Breast epithelium (tissue), 3 donors: ENCODE measurements around the gene CXCL12.

Experiments used
- CTCF ChIP-seq, 3 donors: fragments of 450-650 bp; IDR thresholded peaks; one replicate each; pipeline ENCODE4 v1.5.1; 2016 to 2017; ENCODE audit warnings: antibody characterized with exemption in 3 of 3, mild to moderate bottlenecking in 3 of 3, moderate library complexity in 3 of 3
- POLR2A ChIP-seq: fragments of 450-650 bp; IDR thresholded peaks from one replicate; pipeline ENCODE4 v1.6.1; 2016; ENCODE audit warnings: antibody characterized with exemption, mild to moderate bottlenecking, moderate library complexity

GRCh38 chr10:44378626-44379025 lies 6.3 kb downstream of the CXCL12 start:
- TF ChIP-seq CTCF (IDR thresholded peaks at IDR 0.05) (no peak), POLR2A (no peak)
